Suppressor macrophage treated with lipopolysaccharide for 4 hours (primary cell): ENCODE measurements around the gene LIMS2.

Experiments used
- DNase-seq: peaks from one replicate; pipeline ENCODE4 v3.0.0-alpha.2; 2020

Gene LIMS2

DNA sequence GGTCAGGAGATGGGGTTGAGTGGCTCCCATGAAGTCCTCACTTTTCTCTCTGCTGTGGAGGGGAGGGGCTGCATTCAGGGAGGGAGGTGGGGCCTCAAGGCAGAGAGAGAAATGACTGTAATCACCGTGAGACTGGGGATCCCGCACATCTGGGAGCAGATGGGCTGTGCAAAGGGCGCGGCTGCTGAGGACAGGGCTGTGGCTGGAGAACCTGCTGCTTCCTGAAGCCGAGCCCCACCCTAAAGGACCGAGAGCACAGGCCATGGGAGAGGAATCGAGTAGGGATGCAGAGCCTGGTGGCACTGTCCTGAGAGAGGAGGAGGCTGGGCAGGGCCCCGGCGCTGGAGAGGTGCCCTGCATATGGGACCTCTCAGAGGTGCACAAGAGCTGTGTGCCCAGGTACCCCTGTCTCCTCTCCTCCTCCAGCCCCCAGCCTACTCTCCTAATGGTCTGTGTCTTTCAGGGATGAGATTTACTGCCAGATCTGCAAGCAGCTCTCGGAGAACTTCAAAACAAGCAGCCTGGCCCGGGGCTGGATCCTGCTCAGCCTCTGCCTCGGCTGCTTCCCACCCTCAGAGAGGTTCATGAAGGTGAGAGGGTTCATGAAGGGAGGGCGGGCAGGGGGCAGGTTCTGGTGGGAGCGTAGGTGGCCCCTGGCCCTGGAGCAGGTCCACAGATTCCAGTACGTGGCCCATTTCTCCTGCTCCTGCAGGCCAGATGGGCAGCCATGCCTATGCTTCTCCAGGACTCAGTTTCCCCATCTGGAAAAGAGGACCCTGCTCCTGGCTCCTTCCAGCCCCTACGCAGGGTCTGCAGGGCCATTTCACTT lies 55.2 kb downstream of the LIMS2 start:
- no peak for DNase-seq

DNA sequence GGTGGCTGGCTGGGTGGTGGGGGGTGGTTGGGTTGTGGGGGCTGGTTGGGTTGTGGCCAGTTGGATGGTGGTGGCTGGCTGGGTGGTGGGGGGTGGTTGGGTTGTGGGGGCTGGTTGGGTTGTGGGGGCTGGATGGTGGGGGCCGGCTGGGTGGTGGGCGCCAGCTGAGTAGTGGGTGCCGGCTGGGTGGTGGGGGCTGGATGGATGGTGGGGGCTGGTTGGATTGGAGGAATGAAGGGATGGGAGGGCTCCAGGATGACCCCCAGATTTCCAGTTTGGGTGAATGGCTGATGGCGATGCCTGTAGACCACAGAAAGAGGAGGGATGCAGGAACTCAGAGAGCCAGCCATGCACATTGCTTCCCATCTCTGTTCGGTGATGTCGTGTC lies 56.1 kb downstream of the LIMS2 start:
- no peak for DNase-seq

DNA sequence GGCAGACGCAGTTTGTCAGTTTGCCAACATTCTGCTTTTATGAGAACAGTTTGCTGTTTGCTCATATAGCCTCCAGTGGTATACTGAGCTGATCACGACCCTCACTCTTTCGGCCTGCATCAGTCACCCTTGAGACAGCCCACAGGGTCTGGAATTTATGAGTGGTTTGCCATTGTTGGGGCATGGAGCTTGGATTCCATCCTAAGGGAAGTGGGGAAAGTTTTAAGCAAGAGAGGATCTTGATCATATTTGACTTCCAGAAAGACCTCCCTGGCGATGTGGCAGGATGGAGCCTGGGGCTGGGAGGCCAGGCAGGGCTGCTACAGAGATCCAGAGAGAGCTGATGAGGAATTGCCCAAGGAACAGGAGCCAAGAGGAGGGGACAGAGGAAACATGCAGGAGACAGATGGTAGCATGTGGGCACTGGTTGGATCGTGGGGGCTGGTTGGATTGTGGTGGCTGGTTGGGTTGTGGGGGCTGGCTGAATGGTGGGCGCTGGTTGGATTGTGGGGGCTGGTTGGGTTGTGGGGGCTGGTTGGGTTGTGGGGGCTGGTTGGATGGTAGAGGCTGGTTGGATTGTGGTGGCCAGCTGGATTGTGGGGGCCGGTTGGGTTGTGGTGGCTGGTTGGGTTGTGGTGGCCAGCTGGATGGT lies 56.7 kb downstream of the LIMS2 start:
- DNase-seq: no peak

DNA sequence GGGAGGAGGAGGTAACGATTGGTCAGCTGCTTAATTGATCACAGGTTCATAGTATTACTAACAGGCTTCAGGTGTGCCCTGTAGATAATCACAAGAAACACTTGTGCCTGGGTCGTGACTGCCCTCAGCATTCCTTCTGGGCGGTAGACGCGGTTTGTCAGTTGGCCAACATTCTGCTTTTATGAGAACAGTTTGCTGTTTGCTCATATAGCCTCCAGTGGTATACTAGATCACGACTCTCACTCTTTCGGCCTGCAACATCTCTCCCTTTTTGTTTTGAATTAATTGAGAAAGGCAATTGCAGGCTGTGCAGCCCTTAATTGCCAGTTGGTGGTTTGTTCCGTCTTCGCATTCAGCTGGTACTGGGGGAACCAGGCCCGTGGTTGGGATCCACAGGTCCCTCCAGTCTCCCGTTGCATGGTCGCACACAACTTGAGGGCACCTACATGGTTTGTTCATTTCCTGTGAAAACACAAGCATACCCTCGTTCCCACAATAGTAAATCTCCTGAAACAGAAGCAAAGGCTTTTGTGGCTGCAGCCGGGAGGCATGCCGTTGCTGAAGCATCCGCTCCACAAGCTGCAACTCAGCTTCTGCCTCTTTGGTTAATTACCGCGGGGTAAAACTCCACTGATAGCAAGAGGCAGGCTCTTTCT lies 59.7 kb downstream of the LIMS2 start:
- no peak for DNase-seq

DNA sequence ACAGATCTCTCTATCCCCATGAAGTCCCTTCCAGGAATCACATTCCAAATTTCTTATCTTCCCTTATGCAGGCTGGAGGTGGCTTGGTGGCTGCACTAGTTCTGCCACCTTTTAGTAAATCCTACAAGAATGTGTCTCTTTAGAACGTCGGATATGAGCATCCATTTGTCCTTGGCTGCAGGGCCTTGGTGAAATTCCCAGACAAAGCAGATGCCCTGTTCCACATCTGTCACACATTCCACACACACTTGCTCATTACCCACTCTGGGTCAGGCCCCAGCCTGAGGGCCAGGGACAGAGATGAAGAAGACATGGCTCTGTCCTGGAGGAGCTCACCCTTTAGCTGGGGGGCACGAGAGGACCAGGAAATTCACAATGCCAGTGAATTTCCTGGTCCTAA lies 60.6 kb downstream of the LIMS2 start:
- DNase-seq: no peak

DNA sequence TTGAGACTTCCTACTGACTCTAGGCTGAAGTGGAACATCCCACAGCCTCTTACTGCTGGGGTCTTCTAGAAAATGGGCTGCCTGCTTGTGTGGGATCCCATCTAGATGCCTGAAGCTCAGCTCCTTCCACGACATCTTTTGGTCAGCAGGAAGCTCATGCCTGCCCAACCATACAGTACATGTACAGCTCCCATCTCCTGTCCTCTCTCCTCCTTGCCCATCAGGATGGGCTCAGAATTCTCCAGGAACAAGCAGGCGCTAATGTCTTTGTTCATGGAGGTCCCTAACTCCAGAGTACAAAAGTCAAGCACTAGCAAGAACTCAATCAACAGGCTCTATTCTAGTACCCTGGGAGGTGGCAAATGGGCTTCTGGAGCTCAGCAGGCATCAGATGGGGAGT lies 61.1 kb downstream of the LIMS2 start:
- no peak for DNase-seq

DNA sequence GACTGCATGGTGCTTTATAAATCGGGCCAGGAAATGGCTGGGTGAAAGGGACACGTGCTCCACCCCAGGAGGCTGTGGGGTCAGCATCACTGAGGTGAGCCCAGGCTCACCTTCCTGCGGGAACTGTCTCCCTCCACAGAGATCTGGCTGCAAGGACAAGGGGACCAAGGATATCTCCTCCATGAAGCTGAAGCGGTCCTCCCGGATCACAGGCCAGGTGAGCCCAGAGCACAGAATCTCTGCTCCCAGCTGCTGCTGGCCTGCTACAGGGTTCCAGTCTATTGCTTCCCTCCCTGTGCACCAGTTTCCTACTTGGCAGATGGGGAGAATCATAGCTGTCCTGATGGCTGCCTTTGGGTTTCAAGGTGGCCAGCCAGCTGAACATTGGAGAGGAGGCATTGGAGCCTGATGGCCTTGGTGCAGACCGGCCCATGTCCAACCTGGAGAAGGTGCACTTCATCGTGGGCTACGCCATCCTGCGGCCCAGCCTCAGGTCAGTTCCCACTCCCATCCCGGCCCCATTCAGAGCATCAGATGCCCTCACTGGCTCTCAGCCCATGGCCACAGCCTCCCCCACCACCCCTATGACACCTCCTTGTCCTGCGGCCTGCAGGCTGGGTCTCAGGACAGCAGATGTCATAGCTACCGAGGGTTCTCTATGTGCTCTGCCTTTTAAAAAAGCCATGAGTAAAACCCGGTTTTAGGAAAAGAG lies 63.1 kb downstream of the LIMS2 start:
- no peak for DNase-seq

DNA sequence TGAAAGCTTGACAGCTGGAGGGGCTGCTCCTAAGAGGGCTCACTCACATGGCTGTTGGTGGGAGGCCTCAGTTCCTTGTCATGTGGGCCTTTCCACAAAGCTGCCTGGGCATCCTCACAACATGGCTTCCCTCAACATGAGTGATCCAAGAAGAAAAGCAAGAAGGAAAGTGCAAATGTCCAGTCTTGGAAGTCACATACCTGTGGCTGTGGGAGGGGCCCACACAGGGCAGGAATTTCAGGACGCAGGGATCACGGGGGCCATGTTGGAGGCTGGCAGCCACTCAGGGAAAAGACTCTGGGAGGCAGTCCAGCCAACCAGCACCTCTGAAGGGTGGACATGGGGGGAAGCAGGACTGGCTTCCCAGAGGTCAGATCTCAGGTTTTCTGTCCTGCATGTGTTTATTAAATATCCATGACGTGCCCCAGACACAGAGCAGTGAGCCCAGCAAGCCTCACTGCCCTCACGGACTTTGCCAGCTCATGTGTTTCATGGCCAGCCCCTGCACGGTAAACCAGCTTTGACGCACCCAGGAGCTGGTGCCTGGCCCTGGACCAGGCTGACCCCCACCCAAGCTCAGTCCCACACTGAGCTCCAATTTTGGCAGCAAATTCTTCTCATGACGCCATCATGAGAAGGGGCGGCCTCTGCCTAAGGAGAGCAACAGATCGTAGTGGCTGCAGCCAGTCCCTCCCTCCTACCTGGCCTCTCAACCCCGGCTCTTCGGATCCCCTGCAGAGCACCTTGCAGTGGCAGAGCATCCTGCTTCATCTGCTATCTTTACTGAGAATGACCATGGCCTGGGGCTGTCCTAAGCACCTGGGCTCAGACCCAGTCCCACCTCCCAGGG lies 64.0 kb downstream of the LIMS2 start:
- no peak for DNase-seq

DNA sequence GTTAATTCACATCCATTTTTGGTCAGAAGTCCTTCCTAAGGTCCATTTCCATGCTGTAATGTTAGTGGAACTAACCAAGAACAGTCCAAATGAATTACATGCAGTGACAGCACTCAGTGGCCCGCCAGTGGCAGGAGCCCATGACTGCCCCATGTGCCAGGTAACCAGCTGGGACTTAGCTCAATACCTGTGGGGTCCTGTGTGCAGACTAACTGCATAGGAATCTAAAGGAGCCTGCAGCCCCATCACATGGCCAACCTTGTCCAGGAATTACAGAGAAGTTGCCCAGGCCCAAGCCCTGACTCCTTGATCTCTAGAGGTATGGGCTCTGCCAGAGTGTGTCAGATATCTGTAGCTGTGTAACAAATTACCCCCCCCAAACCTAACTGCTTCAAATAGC lies 64.8 kb downstream of the LIMS2 start:
- no peak for DNase-seq

DNA sequence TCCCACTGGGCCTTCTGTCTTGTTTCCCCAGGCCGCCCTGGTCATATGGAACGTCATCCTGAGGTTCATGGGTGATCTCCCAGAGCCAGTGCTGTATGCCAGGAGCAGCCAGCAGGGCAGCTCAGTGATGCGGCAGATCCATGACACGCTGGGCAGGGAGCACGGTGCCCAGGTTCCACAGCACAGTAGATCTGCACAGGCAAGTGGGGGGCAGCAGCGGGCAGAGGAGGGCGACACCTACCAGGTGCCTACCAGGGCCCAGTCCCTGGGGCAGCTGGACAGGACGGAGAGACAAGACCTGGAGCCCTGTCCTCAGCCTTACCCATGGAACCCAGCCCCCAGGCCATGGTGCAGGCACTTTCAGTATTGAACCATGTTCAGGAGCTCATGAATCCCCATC lies 65.5 kb downstream of the LIMS2 start:
- DNase-seq: no peak

DNA sequence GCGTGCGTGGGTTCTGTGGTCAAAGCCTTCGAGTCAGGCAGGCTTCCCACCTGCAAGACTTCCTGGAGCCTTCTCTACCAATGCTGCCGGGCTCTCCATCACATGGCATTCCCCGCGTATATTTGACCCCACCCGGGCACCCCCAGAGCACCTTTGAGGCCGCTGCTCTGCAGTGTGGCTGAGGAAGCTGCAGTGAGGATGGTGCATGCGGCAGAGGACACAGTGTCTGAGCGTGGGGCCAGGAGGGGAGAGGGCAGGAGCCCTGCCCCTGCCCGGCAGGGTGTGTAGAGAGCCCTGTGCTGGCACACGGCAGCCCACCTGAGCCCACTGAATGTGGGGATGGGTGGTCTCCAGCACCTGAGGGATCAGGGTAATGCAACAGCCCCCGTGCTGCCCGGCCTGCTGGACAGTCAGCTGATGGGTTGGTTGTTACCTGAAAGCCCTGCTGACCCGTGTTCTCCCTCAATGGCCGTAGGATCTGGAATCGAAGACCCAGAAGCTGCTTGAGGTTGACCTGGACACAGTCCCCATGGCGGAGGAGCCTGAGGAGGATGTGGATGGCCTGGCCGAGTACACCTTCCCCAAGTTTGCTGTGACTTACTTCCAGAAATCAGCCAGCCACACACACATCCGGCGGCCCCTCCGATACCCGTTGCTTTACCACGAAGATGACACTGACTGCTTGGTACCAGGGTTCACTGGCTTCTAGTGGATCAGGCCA lies 66.1 kb downstream of the LIMS2 start:
- no peak for DNase-seq

DNA sequence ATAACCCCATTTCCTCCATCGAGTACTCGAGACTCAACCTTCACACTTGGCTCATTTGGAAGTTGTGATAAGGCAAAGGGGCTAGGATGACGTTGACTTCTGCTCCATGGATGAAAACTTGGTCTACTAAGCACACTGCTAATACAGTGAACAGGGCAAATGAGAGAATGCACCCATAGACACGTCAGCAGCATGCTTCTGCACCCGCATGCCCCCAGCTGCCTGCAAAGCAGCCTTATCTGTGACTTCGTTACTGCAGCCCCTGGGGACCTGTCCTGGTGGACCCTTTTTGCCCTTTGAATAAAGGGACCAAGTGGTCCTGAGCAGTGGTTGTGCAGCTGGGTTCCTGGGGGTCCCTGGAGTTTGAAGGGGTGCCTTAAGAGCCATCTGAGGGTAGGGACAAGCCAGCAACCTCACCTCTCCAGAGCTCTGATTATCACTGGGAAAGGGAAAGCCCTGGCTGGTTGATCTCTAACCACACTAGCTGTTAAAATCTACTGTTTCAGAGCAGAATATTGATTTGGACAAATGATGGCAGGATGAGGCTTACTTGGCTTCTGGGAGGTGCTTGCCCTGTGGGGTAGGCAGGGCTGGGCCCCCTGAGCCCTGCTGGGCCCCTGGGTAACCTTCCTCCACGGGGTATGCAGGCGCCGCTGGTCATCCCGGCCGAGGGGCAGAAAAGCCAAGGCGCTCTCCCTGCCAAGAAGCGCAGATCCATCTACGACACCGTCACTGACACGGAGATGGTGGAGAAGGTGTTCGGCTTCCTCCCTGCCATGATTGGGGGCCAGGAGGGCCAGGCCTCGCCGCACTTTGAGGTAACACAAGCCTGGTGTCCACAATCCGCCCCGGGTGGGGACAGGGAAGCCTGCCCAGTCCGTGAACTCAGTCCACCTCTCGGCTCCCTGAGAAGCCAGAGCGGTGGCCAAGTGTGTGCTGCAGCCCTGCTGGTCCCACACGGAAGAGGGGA lies 67.0 kb downstream of the LIMS2 start:
- DNase-seq: no peak

DNA sequence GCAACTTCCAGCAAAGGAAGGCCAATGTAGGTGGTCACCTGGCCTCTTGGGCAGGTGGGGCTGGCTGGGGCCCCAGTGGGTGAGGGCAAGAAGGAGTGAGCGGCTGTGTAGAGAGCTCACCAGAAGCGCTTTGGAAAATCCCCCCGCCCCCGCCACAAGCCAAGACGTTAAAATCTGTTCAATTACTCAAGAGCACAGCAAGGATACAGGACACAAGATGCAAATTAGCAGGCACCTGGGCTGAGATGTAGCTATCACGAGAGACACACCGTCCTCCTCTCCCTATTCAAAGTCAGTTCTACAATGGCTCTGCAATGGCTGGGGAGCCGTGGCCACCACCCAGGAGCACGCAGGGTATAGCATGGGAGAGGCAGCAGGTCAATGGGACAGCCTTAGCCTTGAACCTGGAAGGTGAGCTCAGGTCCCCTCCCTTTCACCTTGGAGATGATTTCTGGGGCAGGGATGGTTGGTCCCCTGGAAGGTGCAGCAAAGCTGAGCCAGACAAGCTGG lies 67.9 kb downstream of the LIMS2 start:
- no peak for DNase-seq

DNA sequence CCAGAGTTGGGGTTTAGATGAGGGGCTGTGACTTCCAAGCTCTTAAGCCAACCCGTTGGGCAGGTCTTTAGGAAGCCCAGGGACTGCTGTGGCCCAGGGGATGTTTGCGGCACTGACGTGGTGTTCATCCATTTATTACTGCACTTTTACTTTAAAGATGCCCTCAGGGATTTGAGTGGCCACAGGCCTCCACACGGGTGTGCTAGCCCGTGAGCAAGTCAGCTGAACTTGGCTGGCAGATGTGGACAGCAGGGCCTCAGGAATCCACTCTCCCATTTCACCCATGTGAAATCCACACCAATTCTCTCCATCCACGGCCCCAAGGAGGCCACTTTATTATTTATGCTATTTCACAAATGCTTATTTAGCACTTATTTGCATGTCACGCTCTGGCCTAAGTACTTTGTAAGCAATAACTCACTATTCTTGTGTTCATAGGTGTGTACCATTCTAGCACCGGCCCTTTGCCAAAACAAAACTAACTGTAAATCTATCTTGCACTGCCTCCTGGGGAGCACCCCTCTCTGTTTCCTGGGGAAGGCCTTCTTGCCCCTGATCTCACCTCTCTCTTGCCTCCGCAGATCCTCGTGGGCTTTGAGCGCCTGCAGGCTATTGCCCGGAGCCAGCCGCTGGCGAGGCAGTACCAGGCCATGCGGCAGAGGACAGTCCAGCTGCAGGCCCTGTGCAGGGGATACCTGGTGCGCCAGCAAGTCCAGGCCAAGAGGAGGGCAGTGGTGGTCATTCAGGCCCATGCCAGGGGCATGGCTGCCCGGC lies 68.5 kb downstream of the LIMS2 start:
- DNase-seq: no peak

DNA sequence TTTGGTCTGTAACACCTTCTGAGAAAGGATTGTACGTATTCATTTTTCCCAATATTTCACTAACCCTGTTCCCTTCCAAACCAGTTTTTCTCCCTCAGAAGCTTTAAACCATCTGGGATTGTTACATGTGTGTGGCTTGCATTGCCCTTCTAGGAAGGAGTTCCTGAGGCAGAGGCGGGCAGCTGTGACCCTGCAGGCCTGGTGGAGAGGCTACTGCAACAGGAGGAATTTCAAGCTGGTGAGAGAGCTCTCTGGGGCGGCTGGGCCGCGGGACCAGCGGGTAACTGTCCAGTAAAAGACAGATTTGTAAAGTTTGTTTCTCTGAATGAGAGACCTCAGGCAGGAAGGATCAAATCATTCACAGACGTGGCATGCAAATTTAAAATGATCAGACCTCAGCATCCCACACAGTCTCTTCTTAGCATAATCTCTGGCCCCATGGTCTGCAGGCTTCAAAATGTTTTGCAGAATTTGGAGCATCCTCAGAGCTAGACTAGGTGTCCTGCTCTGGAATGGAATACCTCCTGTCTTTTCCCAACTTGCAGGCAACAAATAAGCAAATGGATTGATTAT lies 69.6 kb downstream of the LIMS2 start:
- no peak for DNase-seq

DNA sequence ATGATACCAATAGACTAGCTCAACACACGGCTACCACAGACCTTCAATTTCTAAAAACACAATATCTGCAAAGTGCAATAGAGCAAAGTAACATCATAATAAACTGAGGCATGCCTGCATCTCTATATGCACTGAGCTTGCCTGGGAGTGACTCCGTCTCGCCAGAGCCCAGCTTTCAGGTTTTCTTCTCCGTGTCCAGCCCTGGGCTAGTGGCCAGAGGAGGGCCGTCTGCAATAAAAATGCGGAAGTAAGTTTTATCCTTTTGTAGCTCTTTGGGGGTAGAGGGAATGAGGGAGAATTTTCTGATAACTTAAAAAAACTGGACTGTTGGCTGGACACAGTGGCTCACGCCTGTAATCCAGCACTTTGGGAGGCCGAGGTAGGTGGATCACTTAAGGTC lies 70.3 kb downstream of the LIMS2 start:
- no peak for DNase-seq

DNA sequence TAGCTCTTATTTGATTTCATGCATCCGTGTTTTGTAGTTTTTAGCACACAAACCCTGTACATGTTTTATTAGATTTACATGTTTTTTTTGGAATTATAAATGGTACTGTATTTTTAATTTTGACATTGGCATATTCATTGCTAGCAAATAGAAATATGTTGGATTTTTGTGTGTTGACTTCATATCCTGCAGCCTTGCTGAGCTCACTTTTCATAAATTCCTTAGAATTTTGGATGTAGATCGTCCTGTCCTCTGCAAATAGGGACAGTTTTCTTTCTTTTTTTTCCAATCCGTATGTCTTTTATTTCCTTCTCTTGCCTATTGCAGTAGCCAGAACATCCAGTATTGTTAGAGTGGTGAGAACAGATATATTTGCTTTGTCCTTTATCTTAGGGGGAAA lies 76.1 kb downstream of the LIMS2 start:
- DNase-seq: no peak

DNA sequence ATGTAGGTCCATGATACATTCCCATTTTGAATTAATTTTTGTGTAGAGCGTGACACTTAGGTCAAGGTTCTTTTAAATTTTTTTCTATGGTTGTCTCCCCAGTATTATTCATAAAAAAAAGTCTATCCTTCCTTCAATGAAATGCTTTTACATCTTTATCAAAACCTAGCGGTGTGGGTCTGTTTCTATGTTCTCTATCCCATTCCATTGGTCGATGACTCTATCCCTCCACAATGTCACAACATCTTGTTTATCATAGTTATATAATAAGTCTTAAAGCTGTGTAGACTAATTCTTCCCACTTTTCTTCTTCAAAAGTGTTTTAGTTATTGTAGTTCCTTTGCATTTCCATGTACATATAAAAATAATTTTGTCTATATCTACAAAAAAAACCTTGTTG lies 76.6 kb downstream of the LIMS2 start:
- DNase-seq: no peak

DNA sequence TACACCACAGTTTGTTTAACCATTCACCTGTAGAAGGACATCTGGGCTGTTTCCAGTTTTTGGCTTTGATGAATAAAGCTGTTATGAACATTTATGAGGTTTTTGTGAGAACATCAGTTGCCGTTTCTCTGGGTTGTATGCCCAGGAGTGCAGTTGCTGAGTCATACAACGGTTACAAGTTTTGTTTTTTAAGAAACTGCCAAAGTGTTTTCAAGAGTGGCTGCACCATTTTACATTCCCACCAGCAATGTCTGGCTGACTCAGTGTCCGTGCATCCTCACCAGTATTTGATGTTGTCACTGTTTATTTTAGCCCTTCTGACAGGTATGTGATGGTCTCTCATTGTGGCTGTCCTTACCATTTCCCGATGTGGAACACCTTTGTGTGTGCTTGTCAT lies 77.3 kb downstream of the LIMS2 start:
- no peak for DNase-seq
